Activated T-cell treated with anti-CD3 and anti-CD28 coated beads for 1 hour (primary cell): ENCODE results near the gene GSN.
"Not testable (repeated sequence)": the region's sequence is repeated elsewhere in the genome, so short reads cannot be mapped to it uniquely, and the experiment has no call there.

Experiments
- DNase-seq: peaks from one replicate; pipeline ENCODE4 v3.0.0-alpha.2; 2020; ENCODE audit warnings: low read depth

The GSN gene

GRCh38 chr9:121288673-121289025 is 20.7 kb downstream of the GSN start:
- no peak for DNase-seq

GRCh38 chr9:121289026-121289771 is 21.2 kb downstream of the GSN start:
- no peak for DNase-seq

GRCh38 chr9:121289772-121290370 is 21.9 kb downstream of the GSN start:
- DNase-seq = no peak

- DNase-seq = not testable (repeated sequence)
These were observed 23.6 kb downstream of the GSN start for GRCh38 chr9:121291536-121291935.

- DNase-seq = no peak
These were observed 24.1 kb downstream of the GSN start for GRCh38 chr9:121292051-121292450.

GRCh38 chr9:121292801-121293241 is 24.9 kb downstream of the GSN start:
- DNase-seq = no peak

GRCh38 chr9:121294151-121294743 is 26.3 kb downstream of the GSN start:
- DNase-seq = no peak

GRCh38 chr9:121294866-121295661 is 27.1 kb downstream of the GSN start:
- no peak for DNase-seq

- no peak for DNase-seq
These were observed 27.8 kb downstream of the GSN start for GRCh38 chr9:121295662-121296191.

GRCh38 chr9:121296213-121297127 is 28.5 kb downstream of the GSN start:
- no peak for DNase-seq

GRCh38 chr9:121297389-121297788 is 29.4 kb downstream of the GSN start:
- no peak for DNase-seq

- DNase-seq = no peak
These were observed 30.1 kb downstream of the GSN start for GRCh38 chr9:121298016-121298538.

GRCh38 chr9:121298689-121299466 is 30.9 kb downstream of the GSN start:
- no peak for DNase-seq

GRCh38 chr9:121299467-121300282 is 31.7 kb downstream of the GSN start:
- no peak for DNase-seq

GRCh38 chr9:121300283-121301119 is 32.5 kb downstream of the GSN start:
- no peak for DNase-seq

GRCh38 chr9:121301881-121302286 is 33.9 kb downstream of the GSN start:
- DNase-seq = no peak

- DNase-seq = no peak
These were observed 34.4 kb downstream of the GSN start for GRCh38 chr9:121302341-121302740.

- no peak for DNase-seq
These were observed 34.8 kb downstream of the GSN start for GRCh38 chr9:121302786-121303185.
